Right renal cortex interstitium (tissue), 3 donors: ENCODE measurements around the gene DPY19L2. TPM values are rescaled to one million over a fixed set of nuclear protein-coding genes. Genes with fewer than 3 reads are reported as not detected.
"Not testable (repeated sequence)": the region's sequence is repeated elsewhere in the genome, so short reads cannot be mapped to it uniquely, and the experiment has no call there.

ENCODE experiments used
- DNase-seq, 3 donors: peaks; one replicate each; pipeline ENCODE4 v3.0.0-alpha.2; 2013; ENCODE audit warnings: low read depth in 3 of 3, low spot score in 2 of 3
- polyA plus RNA-seq, 3 donors: library from polyadenylated mRNA; unstranded; fragments of 120-200 nt; gene quantifications; one replicate each; pipeline ENCODE4 v1.2.1, GENCODE V29; 2013; ENCODE audit not compliant: insufficient read length in 3 of 3

Gene DPY19L2
- polyA plus RNA-seq, 3 donors: 30.3 to 39.0 (median 31.4) TPM

GRCh38 chr12:63545298-63545916, 122.9 kb downstream of the DPY19L2 start:
- not testable (repeated sequence) for DNase-seq

GRCh38 chr12:63538656-63539055, 129.6 kb downstream of the DPY19L2 start:
- DNase-seq: not testable (repeated sequence)

DNA sequence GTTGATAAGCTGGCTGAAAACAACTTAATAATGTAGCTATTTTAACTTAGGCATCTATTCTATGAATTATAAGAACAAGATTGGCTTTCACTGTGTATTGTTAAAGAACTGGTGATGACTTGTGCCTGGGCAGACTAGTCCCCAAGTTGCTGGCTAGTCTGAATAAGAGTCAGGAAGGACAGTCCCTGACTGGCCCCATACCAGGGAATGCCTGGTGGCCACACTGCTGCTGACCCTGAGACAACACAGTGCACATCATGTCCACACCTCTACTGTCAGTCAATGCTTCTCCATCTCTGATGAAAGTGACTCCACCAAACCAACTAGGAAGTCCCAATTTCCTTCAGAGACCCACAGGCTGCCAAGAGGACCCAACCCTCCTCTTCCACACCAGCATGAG, 130.5 kb downstream of the DPY19L2 start:
- DNase-seq: not testable (repeated sequence)

DNA sequence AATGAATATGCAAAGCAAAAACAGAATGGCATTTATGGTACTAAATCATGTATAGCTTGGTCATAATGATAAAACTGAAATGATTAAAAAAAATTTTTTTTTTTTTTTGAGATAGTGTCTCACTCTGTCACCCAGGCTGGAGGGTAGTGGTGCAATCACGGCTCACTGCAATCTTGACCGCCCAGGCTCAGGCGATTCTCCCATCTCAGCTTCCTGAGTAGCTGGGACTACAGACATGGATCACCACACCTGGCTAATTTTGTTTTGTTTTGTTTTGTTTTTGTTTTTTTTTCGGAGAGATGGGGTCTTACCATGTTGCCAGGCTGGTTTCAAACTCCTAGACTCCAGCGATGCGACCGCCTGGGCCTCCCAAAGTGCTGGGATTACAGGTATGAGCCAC, 138.7 kb downstream of the DPY19L2 start:
- not testable (repeated sequence) for DNase-seq

- no peak for DNase-seq
Observed at GRCh38 chr12:63525831-63526230, 142.5 kb downstream of the DPY19L2 start.

DNA sequence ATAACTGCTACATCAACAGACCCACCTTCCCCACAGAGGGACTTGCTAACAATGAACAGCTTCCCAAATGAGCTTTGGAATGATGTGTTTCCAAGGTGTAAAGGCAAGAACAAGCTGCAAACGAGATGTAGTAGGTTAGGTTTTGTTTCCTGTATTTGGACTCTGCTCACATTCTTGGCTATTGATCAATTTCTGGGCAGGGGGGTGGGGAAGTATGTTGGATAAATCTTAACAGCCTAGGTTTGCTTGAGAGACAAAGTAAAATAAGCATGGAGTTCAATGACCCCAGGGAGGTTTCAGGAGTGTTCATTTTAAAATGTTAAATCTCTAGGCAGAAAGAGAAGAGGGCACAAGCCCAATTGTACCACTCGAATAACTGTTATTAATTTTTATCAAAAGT, 146.6 kb downstream of the DPY19L2 start:
- DNase-seq: no peak

Other genes starting within 250 kb of the DPY19L2 start
- gene RXYLT1, start 111.4 kb upstream of the DPY19L2 start, polyA plus RNA-seq: 10 to 100 TPM; 30.5 to 33.3 (median 33.1) TPM
- 10 to 100 TPM; 21.7 to 24.0 (median 21.9) TPM for gene SRGAP1, start 176.2 kb upstream of the DPY19L2 start, polyA plus RNA-seq